HTR-8/SVneo (cell line): ENCODE results near the gene IFI27L1.

Experiments
- DNase-seq: peaks from one replicate; pipeline ENCODE4 v3.0.0; 2011; ENCODE audit warnings: low spot score, mixed read lengths; ENCODE audit not compliant: insufficient read length
- FAIRE-seq: peaks from 2 replicates; lab custom pipeline; 2011; peaks lifted over from hg19 to GRCh38; lab: Jason Lieb, UNC

IFI27L1 gene

DNA sequence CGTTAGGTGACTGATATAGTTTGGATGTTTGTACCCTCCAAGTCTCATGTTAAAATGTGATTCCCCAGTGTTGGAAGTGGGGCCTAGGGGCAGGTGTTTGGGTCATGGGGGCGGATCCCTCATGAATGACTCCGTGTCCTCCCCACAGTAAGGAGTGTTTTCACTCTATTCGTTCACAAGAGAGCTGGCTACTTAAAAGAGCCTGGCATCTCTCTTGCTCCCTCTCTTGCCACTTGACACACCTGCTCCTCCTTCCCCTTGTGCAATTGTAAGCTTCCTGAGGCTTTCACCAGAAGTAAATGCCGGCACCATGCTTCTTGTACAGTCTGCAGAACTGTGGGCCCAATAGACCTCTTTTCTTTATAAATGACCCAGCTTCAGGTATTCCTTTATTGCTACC lies 45.7 kb downstream of the IFI27L1 start:
- no peak for FAIRE-seq
- no peak for DNase-seq

DNA sequence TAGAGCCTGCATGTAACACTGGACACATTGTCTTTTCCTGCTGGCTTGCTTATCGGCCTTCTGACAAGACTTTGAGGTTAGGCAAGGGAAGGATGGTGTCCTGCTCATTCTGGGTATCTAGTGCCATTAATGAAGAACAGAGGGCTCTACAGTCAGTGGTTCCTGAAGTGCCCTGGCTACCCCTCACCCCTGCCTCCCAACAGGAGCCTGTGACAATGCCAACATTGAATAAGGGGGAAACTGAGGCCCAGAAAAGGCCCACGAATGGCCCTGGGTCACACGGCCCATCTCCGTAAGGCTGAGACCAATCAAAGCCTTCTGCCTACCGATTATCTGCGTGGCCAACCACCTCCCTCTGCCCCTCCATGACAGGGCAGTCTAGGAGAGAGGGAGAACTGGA lies 46.2 kb downstream of the IFI27L1 start:
- FAIRE-seq = no peak
- no peak for DNase-seq

DNA sequence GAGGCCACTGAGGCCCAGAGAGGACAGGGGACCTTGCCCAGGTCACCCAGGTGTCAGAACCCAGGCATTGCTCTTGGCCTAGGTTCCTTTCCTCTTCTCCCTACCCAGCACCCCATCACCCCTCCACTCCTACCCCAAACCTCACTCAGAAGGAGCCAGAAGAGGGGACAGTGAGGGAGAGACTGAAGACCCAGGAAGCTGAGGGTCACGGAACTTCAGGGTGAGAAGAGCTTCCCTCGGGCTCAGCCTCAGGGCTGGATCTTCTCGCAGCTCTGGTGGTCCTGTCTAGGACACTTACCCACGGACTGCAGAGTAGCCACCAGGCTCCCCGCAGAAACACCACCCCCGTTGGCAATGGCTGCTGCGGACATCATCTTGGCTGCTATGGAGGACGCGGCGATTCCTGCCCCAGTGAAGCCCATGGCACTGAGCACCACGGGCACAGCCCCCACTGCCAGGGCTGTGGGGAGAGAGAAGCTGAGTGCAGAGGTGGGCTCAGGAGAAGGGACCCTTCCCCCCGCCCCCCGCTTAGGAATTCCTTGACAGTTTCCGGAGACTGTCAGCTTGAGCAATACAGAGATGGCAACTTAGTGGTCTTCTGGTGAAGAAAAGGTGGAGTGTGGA lies 47.2 kb downstream of the IFI27L1 start:
- FAIRE-seq (no peak), DNase-seq (no peak)

DNA sequence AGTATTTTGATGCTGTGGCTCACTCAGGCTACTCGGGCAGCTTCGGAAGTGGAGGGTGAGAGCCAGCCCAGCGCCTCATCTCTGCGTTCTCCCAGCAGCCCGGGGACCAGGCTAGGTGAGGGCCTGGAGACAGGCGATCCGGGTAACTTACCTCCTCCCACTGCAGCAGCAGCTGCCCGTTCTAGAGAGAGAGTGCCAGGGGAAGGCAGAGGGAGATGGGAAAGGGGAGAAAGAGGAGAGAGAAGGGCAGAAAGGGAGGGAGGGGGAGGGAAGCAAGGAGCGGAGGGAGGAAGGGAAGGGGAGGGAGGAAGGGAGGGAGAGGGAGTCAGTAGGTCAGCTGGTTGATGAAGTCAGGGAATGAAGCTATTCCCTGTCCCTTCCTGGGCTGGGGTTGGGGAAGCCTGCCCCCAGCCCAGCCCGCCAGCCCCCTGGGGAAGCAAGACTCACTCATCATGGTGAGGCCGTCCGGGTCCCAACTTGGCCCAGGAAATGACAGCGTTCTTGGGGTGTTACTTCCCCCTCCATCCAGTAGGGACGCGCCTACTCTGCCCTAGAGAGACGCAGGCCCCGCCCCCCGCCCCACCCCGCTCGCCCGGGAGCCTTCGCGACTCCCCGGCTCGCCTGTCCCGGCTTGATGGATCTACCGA lies 48.1 kb downstream of the IFI27L1 start, which contains the start of gene IFI27L2:
IFI27L2 (minus strand) TSS at position 494 of the 647 bp plus-strand sequence; CDS start at position 454, 40 bp downstream.
- peak; percentile 85 for FAIRE-seq

DNA sequence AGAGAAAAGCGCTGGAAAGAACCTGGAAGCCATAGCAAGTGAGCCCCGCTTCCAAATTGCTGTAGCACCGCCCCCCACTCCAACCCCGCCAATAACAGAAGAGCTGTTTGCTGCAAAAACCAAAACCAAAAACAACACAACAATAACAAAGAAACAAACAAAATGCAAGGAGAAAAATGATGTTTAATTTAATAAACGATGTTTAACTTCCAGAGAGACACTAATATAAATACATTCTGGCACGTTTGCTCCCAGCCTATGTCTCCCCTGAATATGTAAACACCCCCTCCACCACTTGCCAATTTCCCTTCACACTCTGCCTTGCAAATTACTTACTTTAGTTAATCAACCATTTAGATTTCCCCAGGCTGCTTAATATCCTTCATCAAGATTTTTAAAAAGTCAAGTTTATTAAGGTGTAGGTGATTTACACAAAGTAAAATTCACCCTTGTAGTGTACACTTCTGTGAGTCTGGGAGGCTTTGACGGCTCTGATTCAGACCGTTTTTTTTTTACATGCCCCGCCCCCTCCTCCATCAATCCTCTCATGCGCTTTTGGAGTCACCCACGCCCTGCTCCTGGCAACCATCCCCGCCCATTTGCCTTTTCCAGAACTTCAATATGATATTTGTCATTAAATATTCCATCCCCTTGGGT lies 48.8 kb downstream of the IFI27L1 start:
- no peak for FAIRE-seq
- DNase-seq = peak; percentile 49

More for the DNA sequence above, 48.1 kb downstream of the IFI27L1 start, which contains the start of gene IFI27L2:
- DNase-seq = peak; percentile 88

DNA sequence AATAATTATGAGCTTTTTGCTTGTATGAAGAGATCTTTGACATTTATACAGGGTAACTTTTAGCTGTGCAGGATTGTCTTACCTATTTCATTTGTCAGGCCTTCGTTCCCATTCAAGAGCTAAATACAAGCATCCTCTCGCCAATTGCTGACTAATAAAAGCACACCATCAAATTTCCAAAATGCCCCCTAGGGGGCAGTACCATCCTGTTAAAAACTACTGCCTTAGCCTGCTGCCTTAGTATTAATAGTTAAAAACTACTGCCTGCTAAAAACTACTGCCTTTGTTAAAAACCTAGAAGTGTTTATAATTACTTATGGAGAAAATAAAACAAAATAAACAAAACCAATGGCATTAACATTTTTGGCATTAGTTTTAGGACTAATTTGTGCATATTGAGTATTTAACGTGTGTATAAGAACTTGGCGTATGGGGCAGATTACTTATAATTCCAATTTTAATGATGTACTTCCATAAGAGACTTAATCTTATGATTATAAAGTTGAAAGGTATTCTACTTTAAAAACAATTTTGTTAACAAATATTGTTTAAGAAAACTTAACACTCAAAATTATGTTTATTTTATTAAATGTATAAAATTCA lies 51.3 kb downstream of the IFI27L1 start:
- DNase-seq = peak; percentile 56
- FAIRE-seq = no peak

DNA sequence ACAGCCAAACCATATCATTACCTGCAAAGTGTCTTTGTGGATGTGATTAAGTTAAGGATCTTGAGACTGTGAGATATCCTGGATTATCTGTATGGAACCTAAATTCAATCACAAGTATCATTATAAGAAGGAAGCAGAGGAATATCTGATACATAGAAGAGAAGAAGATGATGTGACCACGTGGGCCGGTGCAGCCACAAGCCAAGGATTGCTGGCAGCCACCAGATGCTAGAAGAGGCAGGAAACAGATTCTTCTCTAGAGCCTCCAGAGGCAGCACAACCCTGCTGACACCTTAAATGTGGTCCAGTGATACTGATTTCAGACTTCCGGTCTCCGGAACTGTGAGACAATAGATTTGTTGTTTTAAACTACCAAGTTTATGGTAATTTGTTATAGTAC lies 54.4 kb downstream of the IFI27L1 start:
- DNase-seq (no peak), FAIRE-seq (no peak)

DNA sequence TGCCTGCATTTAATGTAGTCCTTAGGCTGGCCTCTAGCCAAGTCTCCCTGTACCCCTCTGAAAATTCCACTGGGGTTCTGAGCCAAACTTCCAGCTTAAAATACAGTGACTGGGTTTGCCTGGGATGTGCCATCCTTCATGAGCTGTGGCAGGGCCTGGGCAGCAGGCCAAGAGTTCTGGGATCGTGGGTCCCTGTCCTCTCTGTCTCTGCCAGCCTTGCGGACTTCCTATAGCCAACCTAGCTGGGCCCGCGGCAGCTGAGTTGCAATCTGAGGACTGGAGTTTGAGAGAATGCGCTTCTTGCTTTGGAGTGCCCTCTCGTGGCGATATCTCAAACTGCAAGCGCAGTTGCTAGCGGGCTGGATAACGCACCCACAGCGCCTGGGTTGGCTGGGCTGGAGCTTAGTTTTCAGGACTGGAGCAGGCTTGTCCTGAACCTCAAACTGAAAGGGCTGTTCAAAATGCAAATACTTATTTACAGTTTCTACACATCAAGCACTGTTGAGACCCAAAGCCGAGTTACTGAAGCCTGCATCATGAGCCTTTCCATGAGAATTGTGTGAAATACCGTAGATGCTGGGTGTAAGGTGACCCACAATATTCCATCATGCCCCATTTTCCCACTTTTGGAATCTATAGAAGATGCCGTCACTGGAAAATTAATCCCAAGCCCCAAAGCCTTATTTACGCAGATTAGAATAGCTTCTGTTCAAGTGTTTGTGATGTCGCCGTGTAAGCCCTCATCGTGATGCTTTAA lies 55.6 kb downstream of the IFI27L1 start:
- FAIRE-seq = peak; percentile 82
- DNase-seq = peak; percentile 74

DNA sequence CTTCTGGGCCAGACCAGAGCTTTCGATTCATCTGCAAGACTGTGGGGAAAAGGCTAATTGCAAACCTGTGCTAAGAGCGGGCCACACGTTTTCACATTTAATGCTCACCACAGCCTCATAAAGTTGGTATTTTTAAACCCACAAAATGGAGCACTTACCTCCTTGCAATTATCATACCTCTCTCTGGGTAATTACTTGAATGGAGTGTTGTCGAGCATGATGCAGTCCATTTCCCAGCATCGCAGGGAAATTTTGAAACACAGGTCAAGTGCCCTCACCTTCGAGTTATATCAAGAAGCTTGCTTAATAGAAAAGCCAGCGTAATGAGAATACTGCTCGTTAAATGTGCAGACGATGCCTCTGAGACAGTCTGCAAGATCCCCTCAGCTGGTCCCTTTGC lies 57.1 kb downstream of the IFI27L1 start:
- DNase-seq (no peak), FAIRE-seq (no peak)

DNA sequence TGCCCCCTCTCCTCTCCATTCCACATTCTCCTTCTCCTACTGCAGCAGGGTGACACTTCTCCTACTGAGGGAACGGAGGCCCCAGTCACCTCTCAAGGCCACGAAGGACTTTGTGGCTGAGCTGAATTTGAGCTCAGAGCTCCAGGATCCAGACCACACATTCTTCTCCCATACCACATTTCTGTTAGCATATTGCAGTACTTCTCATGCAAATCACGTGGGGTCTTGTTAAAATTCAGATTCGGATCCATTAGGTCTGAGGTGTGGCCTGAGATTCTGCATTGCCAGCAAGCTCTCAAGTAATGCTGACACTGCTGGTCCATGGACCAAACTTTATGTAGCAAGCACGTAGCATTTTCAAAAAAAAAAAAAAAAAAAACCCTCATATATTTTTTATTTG lies 57.9 kb downstream of the IFI27L1 start:
- FAIRE-seq = no peak
- no peak for DNase-seq

DNA sequence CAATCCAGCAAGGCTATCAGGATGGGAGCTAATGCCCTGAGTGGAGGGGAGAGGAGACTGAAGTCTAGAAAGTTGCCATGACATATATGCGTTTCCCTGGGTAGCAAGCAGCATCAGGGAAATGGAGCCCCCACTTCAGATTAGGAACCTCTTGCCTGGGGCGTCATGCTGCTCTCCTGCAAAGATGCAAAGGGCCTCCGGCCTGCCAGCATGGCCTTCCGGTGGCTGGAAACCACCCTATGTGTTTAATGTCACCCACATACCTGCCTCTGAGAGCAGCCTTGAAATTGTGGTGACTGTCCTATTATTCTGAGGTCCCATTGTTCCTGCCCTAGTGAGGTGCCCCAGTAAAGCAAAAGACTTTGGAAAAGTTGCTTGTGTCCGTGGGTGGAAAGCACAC lies 58.3 kb downstream of the IFI27L1 start:
- DNase-seq = no peak
- FAIRE-seq = no peak

DNA sequence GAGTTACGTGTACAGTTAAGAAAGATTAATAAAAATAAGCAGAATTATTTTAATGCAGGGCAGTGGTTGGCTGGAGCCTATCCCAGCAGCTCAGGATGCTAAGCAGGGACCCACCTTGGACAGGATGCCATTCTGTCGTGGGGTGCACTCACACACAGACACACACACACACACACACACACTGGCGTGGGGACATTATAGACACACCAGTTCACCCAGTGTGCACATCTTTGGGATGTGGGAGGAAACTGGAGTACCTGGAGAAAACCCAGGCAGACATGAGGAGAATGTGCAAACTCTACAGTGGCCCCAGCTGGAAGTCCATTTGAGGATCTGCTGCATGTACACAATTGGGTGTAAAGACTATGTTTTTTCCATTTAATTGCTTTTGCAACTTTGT lies 61.1 kb downstream of the IFI27L1 start:
- no peak for DNase-seq
- no peak for FAIRE-seq

DNA sequence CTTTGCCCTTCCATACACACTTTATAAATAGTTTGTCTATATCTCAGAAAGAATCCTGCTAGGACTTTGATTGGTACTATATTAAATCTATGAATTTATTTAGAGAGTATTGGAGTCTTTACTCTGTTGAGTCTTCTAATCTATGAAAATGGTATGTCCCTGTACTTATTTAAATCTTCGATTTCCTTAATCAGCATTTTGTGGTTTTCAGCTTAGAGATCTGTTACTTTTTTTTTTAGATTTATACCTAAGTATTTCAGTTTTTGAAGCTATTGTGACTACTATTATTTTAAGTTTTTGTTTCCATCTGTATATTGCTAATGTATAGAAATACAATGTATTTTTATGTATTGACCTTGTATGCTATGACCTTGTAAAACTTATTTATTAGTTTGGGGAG lies 61.7 kb downstream of the IFI27L1 start:
- FAIRE-seq = no peak

DNA sequence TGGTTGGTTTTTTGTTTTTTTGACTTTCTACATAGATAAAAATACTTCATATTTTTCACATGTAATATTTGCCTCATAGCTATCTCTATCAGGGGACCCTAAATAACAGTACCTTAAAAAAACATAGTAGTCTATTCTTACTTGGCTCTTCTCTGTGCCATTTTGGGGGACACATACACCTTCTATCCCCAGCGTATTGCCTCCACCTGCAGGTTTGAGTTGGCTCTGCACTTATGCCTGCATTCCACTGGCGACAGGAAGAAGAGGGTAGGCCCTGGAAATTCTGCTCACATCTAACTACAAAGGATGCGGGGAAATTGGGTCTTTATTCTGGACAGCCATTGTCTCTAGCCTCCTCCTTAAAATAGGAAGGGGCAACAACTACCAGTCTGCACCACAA lies 62.1 kb downstream of the IFI27L1 start:
- no peak for DNase-seq

More for the DNA sequence above, 61.7 kb downstream of the IFI27L1 start:
- no peak for DNase-seq

DNA sequence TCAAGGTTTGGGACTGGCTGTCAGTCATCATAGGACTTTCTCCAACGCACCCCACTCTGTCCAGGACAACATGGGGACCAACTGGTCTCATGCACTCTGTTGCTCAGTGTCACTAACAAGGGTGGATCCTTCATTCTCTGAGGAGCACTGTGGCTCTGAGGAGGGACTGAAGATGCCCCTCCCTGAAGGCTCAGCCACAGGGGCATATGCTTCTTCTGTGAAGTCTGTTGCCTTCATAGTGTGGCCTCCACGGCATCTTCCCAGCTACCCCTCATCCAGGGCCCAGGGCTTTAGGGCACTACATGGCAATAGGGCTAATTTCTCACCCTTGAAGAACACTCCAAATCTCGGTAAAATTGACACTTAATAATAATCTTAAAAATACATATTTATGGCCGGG lies 62.6 kb downstream of the IFI27L1 start:
- no peak for FAIRE-seq

More for the DNA sequence above, 62.1 kb downstream of the IFI27L1 start:
- FAIRE-seq = no peak

DNA sequence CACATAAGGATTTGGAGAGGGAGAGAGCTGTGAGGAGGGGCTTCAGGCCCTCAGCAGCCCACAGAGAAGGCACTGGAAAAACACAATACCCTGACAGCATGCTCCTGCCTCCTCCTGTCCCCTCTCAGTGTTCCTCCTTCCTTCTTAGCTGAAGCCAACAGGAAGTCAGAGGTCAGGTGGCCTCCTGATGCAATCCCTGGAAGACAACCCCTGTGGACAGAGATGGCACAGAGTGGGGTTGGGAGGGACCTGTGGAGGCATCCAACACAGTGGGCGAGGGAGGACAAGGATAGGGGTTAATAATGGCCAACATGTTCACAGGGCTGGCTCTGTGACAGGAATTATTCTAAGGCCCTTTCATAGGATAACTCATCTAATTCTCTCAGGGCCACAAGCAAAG lies 63.7 kb downstream of the IFI27L1 start:
- no peak for DNase-seq
- no peak for FAIRE-seq

More for the DNA sequence above, 62.6 kb downstream of the IFI27L1 start:
- no peak for DNase-seq

DNA sequence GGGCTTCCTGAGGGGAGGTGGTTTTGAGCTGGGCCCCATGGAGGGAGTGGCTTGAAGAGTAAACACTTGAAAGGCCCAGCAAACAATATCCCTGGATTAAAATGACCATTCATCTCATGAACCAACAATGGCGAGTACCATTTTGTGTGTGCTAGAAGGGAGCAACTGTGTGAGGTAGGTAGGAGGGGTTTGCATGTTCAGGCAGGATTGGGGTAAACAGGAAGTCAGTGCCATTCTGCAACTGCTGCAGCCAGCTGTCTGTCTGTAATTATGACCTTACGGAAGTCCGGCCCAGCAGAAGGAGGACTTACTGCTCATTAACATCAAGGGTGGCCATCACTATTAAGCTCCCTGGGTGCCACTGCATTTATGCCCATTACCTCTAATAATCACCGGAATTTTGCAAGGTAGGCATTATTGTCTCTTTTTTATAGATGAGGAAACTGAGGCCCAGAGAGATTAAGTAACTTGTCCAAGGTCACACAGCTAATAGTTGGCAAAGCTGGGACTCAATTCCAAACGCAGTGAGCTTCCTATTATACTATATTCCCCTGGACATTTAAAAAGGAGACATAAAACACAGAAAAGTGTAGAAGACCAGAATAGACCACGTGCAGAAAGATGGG lies 64.9 kb downstream of the IFI27L1 start:
- DNase-seq (no peak), FAIRE-seq (no peak)
